ENCODE results near the gene ATP2C1. TPM values are rescaled to one million over a fixed set of nuclear protein-coding genes. Genes with fewer than 3 reads are reported as not detected.

Gene ATP2C1
- total and polyA plus RNA-seq, 2 of the 13 experiments (the other 11 are each of a cell fraction or from before 2014, with no cell fraction given), result 32.4 to 37.6 TPM

GRCh38 chr3:130894130-130894985, 474 bp downstream of the ATP2C1 start (continued):
- TF ChIP-seq FOXP4 (CRISPR knock-in tag; IDR thresholded peaks at IDR 0.05) (no peak), NFE2L2 (IDR thresholded peaks at IDR 0.05; ENCODE audit: low read length) (no peak), CTCF (CRISPR knock-in tag; IDR thresholded peaks at IDR 0.05) (0 out of 2 replicates have a peak, but pooled peaks have one; percentile 25), ZNF3 (CRISPR knock-in tag; IDR thresholded peaks at IDR 0.05) (no peak), SP4 (CRISPR knock-in tag; IDR thresholded peaks at IDR 0.05) (0 out of 2 replicates have a peak, but pooled peaks have one; percentile 6), ZNF317 (CRISPR knock-in tag; IDR thresholded peaks at IDR 0.05) (no peak), ZNF749 (CRISPR knock-in tag; IDR thresholded peaks at IDR 0.05; ENCODE audit: borderline replicate concordance) (0 out of 2 replicates have a peak, but pooled peaks have one; percentile 2), ZNF318 (CRISPR knock-in tag; IDR thresholded peaks at IDR 0.05) (no peak), ZNF609 (CRISPR knock-in tag; IDR thresholded peaks at IDR 0.05; ENCODE audit: borderline replicate concordance) (no peak), ATF1 (CRISPR knock-in tag; IDR thresholded peaks at IDR 0.05) (no peak)

Measured in HepG2 (cell line).